GM18907 (cell line): Measurements from ENCODE around the gene STRAP.
"Not testable (repeated sequence)": the region's sequence is repeated elsewhere in the genome, so short reads cannot be mapped to it uniquely, and the experiment has no call there.

ENCODE experiments used
- ATAC-seq: cut with Tn5 transposase; IDR thresholded peaks from one replicate; pipeline ENCODE4 v1.9.1; 2021; ENCODE audit warnings: mild to moderate bottlenecking, moderate library complexity; ENCODE audit not compliant: unreplicated experiment

Gene STRAP

DNA sequence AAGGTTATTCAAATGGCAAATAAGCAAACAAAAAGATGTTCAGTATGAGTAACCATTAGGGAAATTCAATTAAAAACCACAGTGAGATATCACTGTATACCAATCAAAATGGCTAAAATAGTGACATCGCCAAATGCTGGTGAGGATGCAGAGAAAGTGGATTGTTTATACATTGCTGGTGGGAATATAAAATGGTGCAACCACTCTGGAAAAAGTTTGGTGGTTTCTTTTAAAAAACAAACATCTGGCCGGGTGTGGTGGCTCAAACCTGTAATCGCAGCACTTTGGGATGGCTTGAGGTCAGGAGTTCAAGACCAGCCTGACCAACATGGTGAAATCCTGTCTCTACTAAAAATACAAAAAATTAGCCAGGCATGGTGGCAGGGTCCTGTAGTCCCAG is 14.0 kb upstream of the STRAP start:
- ATAC-seq, result no peak

DNA sequence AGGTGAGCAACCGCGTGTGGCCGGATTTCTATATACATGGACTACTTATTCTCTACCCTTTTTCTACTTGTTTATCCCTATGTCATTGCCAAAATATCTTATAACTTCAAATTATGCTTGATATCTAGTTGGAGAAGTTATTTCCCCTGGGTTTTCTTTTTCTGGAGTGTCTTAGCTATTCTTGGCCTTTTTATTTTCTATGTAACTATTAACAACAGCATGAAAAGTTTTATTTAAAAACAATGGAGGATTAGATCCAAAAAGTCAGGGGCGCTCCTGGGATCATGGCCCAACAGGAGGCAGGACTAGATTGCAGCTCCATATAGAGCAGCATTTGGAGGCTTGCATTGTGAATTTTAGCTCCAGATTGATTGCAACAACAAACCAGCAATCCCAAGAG is 8.6 kb upstream of the STRAP start:
- ATAC-seq, result no peak

DNA sequence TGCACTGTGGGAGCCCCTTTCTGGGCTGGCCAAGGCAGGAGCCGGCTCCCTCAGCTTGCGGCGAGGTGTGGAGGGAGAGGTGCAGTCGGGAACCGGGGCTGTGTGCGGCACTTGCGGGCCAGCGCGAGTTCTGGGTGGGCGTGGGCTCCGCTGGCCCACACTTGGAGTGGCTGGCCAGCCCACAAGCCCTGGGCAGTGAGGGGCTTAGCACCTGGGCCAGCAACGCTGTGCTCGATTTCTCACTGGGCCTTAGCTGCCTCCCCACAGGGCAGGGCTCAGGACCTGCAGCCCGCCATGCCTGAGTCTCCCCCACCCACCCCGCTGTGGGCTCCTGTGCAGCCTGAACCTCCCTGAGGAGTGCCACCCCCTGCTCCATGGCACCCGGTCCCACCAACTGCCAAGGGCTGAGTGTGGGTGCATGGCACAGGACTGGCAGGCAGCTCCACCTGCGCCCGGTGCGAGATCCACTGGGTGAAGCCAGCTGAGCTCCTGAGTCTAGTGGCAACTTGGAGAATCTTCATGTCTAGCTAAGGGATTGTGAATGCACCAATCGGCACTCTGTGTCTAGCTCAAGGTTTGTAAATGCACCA is 7.5 kb upstream of the STRAP start:
- not testable (repeated sequence) for ATAC-seq

DNA sequence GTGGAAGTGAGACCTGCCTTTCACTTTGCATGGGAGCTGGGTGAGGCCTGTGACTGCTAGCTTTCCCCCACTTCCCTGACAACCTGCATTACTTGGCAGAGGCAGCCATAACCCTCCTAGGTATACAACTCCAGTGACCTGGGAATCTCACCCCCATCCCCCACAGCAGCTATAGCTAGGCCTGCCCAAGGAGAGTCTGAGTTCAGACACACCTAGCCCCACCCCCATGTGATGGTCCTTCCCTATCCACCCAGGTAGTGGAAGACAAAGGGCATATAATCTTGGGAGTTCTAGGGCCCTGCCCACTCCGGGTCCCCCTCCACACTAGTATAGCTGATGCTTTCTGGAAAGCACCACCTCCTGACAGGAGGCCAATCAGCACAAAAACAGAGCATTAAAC is 6.3 kb upstream of the STRAP start:
- no peak for ATAC-seq

DNA sequence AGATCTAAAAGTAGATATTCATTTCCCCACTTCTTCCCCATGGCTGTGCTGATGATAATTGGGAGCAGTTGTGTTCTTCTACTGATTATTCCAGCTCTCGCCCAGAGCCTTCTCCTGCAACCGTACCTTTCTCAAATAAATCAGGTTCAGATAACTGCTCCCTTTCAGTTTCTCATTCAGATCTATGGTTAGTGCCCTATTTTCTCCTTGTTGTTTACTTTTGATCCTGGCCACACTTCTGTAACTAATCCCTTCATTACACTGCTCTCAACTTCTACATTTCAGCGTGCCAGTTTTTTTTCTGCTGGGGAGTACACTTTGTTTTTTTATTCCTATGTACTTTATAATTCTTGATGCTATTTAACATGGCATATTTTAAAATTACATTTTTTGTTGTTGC is 2.8 kb upstream of the STRAP start:
- ATAC-seq, result no peak

DNA sequence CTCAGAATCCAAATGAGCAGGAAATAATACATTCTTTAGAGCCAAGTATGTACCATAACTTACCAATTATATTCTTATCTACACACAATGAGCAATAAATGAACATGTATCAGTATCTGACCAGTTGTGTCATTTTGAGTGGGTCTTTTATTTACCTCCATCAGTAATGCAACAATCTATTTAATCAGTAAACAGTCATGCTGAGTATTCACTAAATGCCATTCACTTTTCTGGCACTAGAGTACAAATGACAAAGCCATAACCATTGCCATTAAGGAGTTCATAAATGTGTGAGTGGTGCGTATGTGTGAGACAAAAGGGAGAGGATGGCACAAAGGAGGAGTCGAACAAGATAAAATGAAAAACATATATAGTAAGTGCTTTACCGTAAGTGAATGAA is 1.5 kb upstream of the STRAP start:
- no peak for ATAC-seq

DNA sequence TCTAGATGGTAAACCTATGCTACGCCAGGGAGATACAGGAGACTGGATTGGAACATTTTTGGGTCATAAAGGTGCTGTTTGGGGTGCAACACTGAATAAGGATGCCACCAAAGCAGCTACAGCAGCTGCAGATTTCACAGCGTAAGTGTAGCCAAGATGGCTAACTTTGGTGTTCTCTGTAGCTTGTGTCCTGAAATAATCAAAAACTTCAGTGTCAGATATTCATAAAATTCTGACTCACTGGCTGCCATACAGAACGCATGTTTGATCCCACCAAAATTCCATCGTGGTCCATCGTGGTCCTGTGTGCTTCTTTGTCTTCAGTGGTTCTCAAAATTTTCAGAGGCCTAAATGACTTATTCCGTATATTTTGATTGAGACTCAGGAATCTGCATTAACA is 1.3 kb downstream of the STRAP start:
- ATAC-seq, result no peak

DNA sequence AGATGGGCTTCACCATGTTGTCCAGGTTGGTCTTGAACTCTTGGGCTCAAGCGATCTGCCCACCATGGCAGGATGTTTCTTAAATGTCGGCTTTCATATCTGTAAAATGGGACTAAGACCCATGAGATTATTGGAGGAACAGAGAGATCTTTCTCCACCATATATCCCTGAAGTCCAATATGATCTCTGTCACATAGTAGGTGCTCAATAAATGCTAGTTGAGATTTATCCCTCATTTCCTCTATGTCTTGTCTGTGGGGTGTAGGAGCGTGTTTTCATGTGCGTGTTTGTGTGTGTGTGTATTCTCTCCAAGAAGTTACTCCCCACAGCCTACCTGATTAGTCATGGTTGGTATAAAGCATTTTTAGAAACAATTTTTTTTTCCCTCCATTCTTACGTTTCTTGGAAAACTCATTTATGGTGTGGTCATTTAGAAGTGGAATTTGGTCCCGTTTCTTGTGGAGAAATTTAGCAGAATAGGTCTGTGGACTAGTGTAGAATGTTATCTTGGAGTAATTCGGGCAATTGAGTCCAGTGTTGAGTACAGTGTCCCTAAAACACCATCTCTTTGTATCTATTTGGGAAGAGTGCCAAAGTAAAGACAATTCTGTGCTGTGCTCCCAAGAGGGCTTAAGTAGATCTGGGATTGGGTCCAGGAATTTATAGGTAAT is 4.3 kb downstream of the STRAP start:
- no peak for ATAC-seq

DNA sequence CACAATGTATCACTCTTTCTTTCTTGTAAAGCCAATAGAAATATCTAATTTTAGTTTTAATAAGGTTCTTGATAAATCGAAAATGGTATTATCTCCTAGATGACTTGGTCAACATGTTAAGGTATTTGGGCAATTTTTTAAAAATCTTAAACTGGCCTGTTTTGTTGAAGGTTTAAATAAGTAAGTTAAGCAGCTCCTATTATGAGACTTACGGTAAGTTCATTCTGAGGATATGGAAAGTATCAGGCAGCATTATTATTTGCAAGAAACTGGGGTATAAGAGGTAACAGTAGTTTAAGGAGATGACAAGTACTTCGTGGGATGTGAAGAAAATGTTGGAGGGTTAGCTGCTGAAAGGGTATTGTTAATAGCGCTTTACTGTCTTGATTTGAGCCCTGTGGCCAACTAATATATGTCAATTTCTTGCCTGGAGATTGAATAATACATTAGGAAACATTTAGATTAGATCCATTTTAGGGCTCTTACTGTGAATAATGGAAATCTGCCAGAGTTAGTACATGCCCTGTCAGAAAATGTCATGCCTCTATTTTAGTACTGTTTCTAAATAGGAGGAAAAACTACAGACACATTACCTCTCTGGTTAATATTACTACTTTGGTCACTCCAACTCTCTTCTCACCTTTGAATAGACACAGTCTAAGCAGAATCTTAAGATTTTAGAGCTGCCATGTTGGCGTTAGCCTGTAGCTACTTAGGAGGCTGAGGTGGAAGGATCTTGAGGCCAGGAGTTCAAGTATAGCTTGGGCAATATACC is 5.0 kb downstream of the STRAP start:
- no peak for ATAC-seq

DNA sequence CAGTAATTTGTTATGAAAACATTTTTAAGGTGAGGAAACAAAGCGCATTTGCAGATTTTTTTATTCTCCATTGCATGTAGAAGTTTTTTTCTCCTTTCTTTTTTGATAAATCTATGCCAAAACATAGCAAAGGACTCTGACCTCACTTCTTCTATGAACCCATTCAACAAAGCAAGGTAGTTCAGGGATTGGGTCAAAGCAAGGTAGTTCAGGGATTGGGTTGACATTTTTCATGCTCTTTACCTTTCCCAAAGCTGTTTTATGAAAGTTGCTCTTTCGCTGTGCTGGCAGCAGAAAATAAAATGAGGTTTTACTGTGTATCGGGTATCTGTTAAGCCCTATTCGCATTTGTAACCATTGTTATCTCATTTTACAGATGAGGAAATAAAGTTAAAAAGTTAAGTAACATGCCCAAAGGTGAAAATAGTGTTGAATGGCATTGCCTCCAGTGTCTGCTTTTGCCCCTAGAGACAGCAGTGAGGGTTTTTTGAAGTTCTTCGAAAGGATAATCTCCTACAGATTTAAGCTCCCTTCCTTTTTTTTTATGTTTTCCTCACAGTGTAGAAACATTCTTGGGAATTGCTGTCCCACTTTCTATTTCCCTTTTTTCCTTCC is 10.6 kb downstream of the STRAP start:
- no peak for ATAC-seq

DNA sequence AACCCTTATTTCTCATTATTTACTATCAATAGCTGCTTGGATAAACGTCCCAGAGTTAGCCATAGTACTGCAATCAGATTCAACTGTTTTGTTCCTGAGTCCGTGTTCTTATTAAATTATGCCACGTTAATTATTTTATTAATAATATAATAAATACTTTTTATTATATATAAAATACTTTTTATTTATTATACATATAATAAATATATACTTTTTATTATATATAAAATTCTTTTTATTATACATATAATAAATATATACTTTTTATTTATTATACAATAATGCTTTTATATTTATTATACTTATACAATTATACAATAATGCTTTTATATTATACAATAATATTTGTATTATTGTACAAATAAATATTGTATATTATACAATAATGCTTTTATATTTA is 11.1 kb downstream of the STRAP start:
- ATAC-seq, result no peak

DNA sequence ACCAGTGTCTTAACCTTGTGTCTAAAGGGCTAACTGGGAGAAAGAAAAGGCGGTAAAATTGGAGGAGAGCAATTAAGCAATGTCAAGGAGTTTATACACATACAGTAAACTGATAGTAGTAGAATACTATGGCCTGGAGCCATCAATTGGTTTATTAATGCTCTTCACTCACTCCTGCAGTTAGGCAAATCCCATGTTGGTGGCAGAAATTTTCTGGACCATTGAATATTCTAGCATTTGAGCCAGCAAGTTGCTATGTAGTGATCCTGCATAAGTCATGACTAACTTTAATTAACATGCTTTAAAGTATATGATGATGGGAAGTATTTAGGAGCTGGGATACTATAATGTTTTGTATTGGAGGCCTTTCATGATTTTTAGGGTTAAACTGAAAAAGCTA is 14.7 kb downstream of the STRAP start:
- ATAC-seq, result no peak

DNA sequence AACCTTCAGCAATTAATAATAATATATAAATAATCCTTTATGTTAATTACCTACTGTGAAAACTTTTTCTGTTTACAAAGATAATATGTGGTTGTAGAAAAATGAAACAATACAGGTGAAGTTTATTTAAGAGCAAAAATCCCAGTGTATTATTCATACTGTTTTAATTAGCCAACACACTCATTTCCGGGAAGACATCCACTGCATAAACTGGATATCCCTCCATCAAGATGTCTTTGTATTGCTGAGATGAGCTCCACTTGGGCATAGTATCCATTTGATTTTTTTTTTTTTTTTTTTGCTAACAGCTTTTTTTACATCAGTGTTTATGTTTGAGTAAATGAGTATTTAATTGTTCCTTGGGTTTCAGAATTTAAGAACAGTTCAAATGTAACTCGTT is 15.2 kb downstream of the STRAP start:
- ATAC-seq, result no peak

DNA sequence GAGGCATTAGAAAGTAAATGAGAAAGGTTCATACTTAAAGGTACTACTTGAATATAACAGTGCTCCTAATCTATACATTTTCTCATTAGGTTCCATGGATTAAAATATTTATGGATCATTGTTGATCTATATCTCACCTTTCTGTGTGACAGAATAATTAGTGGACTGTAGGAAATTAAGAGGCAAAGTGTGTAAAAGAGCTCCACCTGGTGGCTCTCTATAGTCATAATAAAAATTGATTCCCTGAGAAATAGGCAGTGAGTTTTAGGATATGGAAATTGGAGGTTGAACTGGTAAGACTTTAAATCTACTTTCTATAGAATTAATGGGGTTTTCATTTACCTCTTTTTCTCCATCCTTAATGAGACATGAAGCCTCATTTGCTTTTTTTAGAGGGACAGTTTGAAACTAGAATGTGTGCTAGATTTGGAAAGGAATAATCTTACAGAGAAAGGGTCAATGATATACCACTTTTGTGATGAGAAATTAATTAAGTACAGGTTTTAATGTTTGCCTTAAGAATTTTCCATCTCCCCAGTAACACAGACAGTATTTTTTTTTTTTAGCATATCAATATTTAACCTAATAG is 17.2 kb downstream of the STRAP start:
- peak; percentile 60 for ATAC-seq

DNA sequence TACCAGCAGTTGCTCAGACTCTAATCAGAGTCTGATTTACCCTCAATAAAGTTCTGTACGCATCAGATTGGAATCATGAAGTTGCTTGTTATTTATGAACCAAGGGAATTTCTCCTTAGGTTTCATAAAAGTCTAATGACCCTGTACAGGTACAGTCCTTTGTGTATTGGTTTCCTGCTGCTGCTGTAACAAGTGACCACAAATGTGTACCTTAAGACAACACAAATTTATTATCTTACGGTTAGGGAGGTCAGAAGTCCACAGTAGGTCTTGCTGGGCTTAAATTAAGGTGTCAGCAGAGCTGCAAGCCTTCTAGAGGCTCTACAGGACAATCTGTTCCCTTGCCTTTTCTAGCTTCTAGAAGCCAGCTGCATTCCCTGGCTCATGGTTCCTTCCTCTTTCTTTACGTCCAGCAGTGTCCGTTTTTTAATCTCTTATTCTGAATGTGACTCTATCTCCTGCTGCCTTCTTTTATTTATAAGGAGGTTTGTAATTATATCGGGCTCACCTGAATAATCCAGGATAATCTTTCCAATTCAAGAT is 22.3 kb downstream of the STRAP start:
- no peak for ATAC-seq

DNA sequence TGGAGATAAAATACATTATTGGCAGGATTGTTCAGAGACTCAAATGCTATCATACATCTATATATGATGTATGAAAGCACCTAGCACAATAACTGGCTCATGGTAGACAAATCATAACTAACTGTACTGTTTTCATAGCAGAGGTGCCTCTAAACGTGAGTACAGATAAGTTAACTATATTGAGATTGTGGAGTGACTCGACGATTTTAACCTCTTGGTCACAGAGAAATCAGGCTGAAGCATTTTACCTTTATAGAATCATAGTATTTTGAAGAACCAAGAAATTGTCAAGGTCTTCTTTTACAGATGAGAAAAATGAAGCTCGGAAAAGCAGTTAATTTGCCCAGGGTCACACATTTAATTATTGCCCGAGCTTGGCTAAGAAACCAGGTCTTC is 28.3 kb downstream of the STRAP start:
- no peak for ATAC-seq

DNA sequence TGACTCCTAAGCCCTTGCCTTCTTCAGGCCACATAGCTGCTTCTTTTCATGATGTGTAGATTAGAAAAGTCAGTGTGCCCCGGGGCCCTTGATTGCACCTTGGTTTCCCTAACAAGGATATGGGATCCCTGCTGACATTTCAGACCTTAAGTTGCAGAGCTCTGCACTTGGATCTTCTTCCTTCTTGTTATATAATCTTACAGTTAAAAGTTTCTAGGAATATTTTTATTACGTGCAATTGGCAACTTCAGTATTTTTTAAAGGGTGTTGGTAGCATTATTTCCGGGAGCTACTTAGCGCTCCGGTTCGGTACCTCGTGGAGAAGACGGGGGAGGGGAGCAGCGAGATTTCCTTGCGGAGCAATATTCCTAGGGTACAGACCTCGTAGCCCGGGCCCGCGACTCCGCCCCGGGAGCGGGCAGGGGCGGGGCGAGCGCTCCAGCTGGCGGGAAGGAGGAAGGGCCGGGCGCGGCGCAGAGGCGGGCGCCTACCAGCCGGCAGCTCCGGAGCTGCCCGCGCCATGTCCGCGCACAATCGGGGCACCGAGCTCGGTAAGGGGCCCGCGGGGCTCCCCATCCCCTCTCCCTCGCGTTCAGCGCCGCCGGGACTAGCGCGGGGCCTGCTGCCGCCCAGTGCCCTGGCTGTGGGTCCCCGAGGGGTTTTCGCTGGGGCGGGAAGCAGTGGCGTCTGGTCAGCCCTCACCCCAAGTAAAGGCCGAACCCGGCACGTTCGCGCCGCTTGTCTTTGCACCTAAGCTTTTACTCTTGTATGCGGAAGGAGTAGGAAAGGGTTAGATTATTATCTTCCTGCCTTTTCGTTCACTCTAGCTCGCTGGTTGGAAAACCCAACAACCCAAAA is 28.9 kb downstream of the STRAP start, which contains the start of gene DERA:
Gene DERA, plus strand, starts transcription at position 469 of the 858 bp plus-strand sequence. Its CDS starts 52 bp downstream, at position 521.
- peak; percentile 95 for ATAC-seq

DNA sequence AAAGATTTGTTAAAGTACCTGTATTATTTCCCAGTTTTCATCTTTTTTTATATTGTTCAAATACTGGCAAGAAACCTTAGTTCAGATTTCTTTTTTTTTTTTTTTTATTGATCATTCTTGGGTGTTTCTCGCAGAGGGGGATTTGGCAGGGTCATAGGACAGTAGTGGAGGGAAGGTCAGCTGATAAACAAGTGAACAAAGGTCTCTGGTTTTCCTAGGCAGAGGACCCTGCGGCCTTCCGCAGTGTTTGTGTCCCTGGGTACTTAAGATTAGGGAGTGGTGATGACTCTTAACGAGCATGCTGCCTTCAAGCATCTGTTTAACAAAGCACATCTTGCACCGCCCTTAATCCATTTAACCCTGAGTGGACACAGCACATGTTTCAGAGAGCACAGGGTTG is 29.7 kb downstream of the STRAP start:
- not testable (repeated sequence) for ATAC-seq

DNA sequence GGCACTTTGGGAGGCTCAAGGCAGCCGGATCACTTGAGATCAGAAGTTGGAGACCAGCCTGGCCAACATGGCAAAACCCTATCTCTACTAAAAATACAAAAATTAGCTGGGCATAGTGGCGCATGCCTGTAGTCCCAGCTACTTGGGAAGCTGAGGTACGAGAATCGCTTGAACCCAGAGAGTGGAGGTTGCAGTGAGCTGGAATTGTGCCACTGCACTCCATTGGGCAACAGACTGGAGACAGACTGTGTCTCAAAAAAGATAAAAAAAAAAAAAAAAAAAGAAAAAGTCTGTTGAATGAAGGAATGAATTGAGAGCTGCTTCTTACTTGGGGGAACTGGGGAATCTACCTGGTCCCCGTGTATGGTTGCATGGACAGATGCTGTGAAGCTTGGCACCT is 31.9 kb downstream of the STRAP start:
- not testable (repeated sequence) for ATAC-seq

DNA sequence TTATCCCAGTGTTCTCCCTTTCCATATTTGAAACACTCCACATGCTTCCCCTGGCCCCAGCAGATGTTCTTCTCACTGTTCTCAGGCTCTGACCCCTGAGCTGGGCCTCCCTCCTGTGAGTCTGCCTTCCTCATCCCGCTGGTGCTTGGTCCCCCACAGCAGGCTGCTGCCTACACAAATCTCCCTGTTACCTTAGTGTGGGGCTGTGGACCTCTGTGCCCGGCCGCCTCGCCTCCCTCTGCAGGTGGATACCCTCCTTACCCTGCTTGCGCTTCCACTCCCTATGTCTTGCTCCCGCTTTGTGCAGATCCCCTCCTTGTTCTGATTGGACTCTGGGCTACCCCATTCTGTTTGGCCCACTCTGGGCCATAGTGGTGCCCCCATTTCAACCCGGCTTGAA is 35.9 kb downstream of the STRAP start:
- no peak for ATAC-seq
